H1 (cell line): Measurements from ENCODE around the gene MPHOSPH10. TPM values are rescaled to one million over a fixed set of nuclear protein-coding genes. Genes with fewer than 3 reads are reported as not detected.

Source experiments
- CTCF ChIA-PET: fragments of 300-600 bp; sonication (Branson Sonifier 250); formaldehyde crosslinking; loops from one replicate; lab custom pipeline; 2021; ENCODE audit not compliant: partially characterized antibody; lab: Charles Lee
- POLR2A ChIA-PET: fragments of 300-600 bp; sonication (Branson Sonifier 250); formaldehyde crosslinking; loops from one replicate; lab custom pipeline; 2021; ENCODE audit warnings: inconsistent platforms; ENCODE audit not compliant: partially characterized antibody; lab: Charles Lee
- DNase-seq, 2 experiments: peaks; one replicate each; pipeline versions ENCODE4 v3.0.0 to v3.0.0-alpha.2; 2010 to 2022; ENCODE audit warnings: low spot score in 2 of 2, low read depth in 1 of 2, mixed read lengths in 1 of 2
- FAIRE-seq: peaks from 2 replicates; lab custom pipeline; 2011; peaks lifted over from hg19 to GRCh38; lab: Jason Lieb, UNC
- H2AFZ ChIP-seq: 2 replicates; pipeline ENCODE4 v1.8.1; 2012; ENCODE audit warnings: low read length, inconsistent platforms
- H2AK5ac ChIP-seq: 2 replicates; pipeline ENCODE4 v1.6.1; 2013; ENCODE audit warnings: low read depth, low read length
- H2BK120ac ChIP-seq: replicated peaks from 2 replicates; pipeline ENCODE3; 2013; ENCODE audit warnings: low read depth, low read length, inconsistent platforms
- H2BK12ac ChIP-seq: 2 replicates; pipeline ENCODE4 v1.6.1; 2013; ENCODE audit warnings: low read depth, low read length
- H2BK15ac ChIP-seq: 2 replicates; pipeline ENCODE4 v1.6.1; 2013; ENCODE audit warnings: low read length
- H2BK20ac ChIP-seq: 2 replicates; pipeline ENCODE4 v1.6.1; 2013; ENCODE audit warnings: low read length
- H2BK5ac ChIP-seq: 2 replicates; pipeline ENCODE4 v1.6.1; 2013; ENCODE audit warnings: low read depth, low read length
- H3K14ac ChIP-seq: 2 replicates; pipeline ENCODE4 v1.6.1; 2013; ENCODE audit warnings: inconsistent platforms; ENCODE audit not compliant: insufficient read length
- H3K18ac ChIP-seq: 2 replicates; pipeline ENCODE4 v1.6.1; 2013; ENCODE audit warnings: low read length; ENCODE audit errors: extremely low read depth
- H3K23ac ChIP-seq: 2 replicates; pipeline ENCODE4 v1.6.1; 2013; ENCODE audit warnings: inconsistent platforms; ENCODE audit not compliant: insufficient read length
- H3K23me2 ChIP-seq: 2 replicates; pipeline ENCODE4 v1.6.1; 2013; ENCODE audit warnings: low read depth, low read length
- H3K27ac ChIP-seq: 2 replicates; pipeline ENCODE4 v1.6.1; 2011; ENCODE audit warnings: low read depth, low read length, inconsistent platforms
- H3K27me3 ChIP-seq, 4 experiments: replicated peaks in 1 of 4; 1 replicate in 1 of 4; 2 replicates in 3 of 4; pipeline versions ENCODE4 v1.6.1 to v1.8.1; 2011 to 2013; ENCODE audit warnings: low read length in 3 of 4, mild to moderate bottlenecking in 3 of 4, inconsistent platforms in 2 of 4, mixed read lengths in 2 of 4, moderate library complexity in 1 of 4; ENCODE audit not compliant: control insufficient read depth in 3 of 4, insufficient read depth in 3 of 4; ENCODE audit errors: extremely low read depth in 1 of 4
- H3K36me3 ChIP-seq, 4 experiments: 2 replicates each; pipeline versions ENCODE4 v1.6.1 to v1.8.1; 2011 to 2013; ENCODE audit warnings: mild to moderate bottlenecking in 4 of 4, low read length in 3 of 4, moderate library complexity in 2 of 4, control low read depth in 1 of 4, inconsistent platforms in 1 of 4; ENCODE audit not compliant: insufficient read depth in 4 of 4, control insufficient read depth in 2 of 4
- H3K4ac ChIP-seq: replicated peaks from 2 replicates; pipeline ENCODE3; 2013; ENCODE audit warnings: low read length, low read depth, mixed read lengths, inconsistent platforms; ENCODE audit not compliant: insufficient read length
- H3K4me1 ChIP-seq, 4 experiments: replicated peaks in 1 of 4; 1 replicate in 1 of 4; 2 replicates in 3 of 4; pipeline versions ENCODE4 v1.6.1 to v1.8.1; 2011 to 2013; ENCODE audit warnings: low read length in 3 of 4, inconsistent platforms in 2 of 4, mixed read lengths in 1 of 4; ENCODE audit not compliant: insufficient read depth in 4 of 4, control insufficient read depth in 3 of 4
- H3K4me2 ChIP-seq, 2 experiments: 2 replicates each; pipeline versions ENCODE4 v1.6.1 to v1.8.1; 2011 to 2013; ENCODE audit warnings: low read depth in 2 of 2, low read length in 2 of 2, control low read depth in 1 of 2, inconsistent platforms in 1 of 2, mild to moderate bottlenecking in 1 of 2; ENCODE audit not compliant: insufficient read depth in 1 of 2
- H3K4me3 ChIP-seq, 4 experiments: fragments of 200-600, 300-600 bp in 1 of 4; sonication (generic), shearing (Covaris generic), sonication (Bioruptor Twin) in 1 of 4; 2 replicates each; pipeline versions ENCODE4 v1.5.1 to v1.8.1; 2011 to 2016; ENCODE audit warnings: low read length in 4 of 4, low read depth in 3 of 4, control low read depth in 2 of 4, inconsistent platforms in 2 of 4, mild to moderate bottlenecking in 2 of 4, mixed read lengths in 1 of 4, moderate library complexity in 1 of 4; ENCODE audit not compliant: insufficient read depth in 2 of 4; ENCODE audit errors: extremely low read depth in 1 of 4
- H3K56ac ChIP-seq: replicated peaks from 2 replicates; pipeline ENCODE3; 2013; ENCODE audit warnings: low read depth, mild to moderate bottlenecking, mixed read lengths, low read length, inconsistent platforms; ENCODE audit not compliant: insufficient read length
- H3K79me1 ChIP-seq: 2 replicates; pipeline ENCODE4 v1.6.1; 2013; ENCODE audit warnings: low read depth, low read length, control low read depth
- H3K79me2 ChIP-seq, 2 experiments: 2 replicates each; pipeline versions ENCODE4 v1.6.1 to v1.8.1; 2012 to 2013; ENCODE audit warnings: low read length in 2 of 2, mild to moderate bottlenecking in 2 of 2, inconsistent platforms in 1 of 2; ENCODE audit not compliant: insufficient read depth in 2 of 2, control insufficient read depth in 1 of 2
- H3K9ac ChIP-seq, 4 experiments: replicated peaks in 1 of 4; 1 replicate in 1 of 4; 2 replicates in 3 of 4; pipeline versions ENCODE4 v1.6.1 to v1.8.1; 2011 to 2013; ENCODE audit warnings: low read depth in 3 of 4, low read length in 3 of 4, control low read depth in 2 of 4, mild to moderate bottlenecking in 2 of 4, moderate library complexity in 2 of 4, inconsistent platforms in 1 of 4; ENCODE audit errors: extremely low read depth in 1 of 4
- H3K9me3 ChIP-seq, 2 experiments: 2 replicates each; pipeline versions ENCODE4 v1.6.1 to v1.8.1; 2012 to 2013; ENCODE audit warnings: mild to moderate bottlenecking in 2 of 2, moderate library complexity in 2 of 2, control low read depth in 1 of 2, inconsistent platforms in 1 of 2, low read depth in 1 of 2, low read length in 1 of 2, mixed read lengths in 1 of 2; ENCODE audit not compliant: insufficient read depth in 2 of 2
- H4K20me1 ChIP-seq, 2 experiments: replicated peaks in 1 of 2; 2 replicates each; pipeline versions ENCODE3 to v1.8.1; 2011 to 2013; ENCODE audit warnings: inconsistent platforms in 2 of 2, low read length in 2 of 2, mild to moderate bottlenecking in 1 of 2; ENCODE audit not compliant: insufficient read depth in 2 of 2, control insufficient read depth in 1 of 2
- H4K5ac ChIP-seq: 2 replicates; pipeline ENCODE4 v1.6.1; 2013; ENCODE audit warnings: low read length, low read depth, mixed read lengths, inconsistent platforms; ENCODE audit not compliant: insufficient read length
- H4K8ac ChIP-seq: 2 replicates; pipeline ENCODE4 v1.8.0; 2013; ENCODE audit warnings: mild to moderate bottlenecking, moderate library complexity, low read length, inconsistent platforms; ENCODE audit not compliant: insufficient read depth; ENCODE audit errors: extremely low read depth
- H4K91ac ChIP-seq: replicated peaks from 2 replicates; pipeline ENCODE3; 2013; ENCODE audit warnings: low read length, mixed read lengths, inconsistent platforms; ENCODE audit not compliant: insufficient read length
- BCL11A ChIP-seq, 2 experiments: IDR thresholded peaks; one replicate each; pipeline ENCODE4 v1.6.1; 2011; ENCODE audit warnings: low read depth in 2 of 2, low read length in 2 of 2, mild to moderate bottlenecking in 2 of 2
- CEBPB ChIP-seq: IDR thresholded peaks from 2 replicates; pipeline ENCODE4 v1.6.1; 2012; ENCODE audit warnings: low read depth, low read length
- RBBP5 ChIP-seq: IDR thresholded peaks from 2 replicates; pipeline ENCODE4 v1.7.1; 2012; ENCODE audit warnings: low read depth, mild to moderate bottlenecking, inconsistent platforms, low read length, moderate library complexity, borderline replicate concordance
- TAF7 ChIP-seq: optimal IDR thresholded peaks from 2 replicates; pipeline ENCODE3; 2011; ENCODE audit warnings: low read depth, mild to moderate bottlenecking, inconsistent platforms, low read length, moderate library complexity, borderline replicate concordance
- TCF12 ChIP-seq: IDR thresholded peaks from 2 replicates; pipeline ENCODE4 v1.6.1; 2011; ENCODE audit warnings: low read depth, mild to moderate bottlenecking, low read length
- WGBS, 2 experiments: shearing (Covaris generic) in 1 of 2; methylation state at CpG; one replicate each; pipeline versions ENCODE4 v1.1.6 to v1.1.7; 2013 to 2015; ENCODE audit warnings: low lambda C conversion rate in 2 of 2, mixed read lengths in 2 of 2, inconsistent platforms in 1 of 2, low coverage in 1 of 2, missing lambda C conversion rate in 1 of 2; ENCODE audit not compliant: insufficient replicate concordance in 2 of 2, insufficient coverage in 1 of 2, insufficient read length in 1 of 2; ENCODE audit errors: extremely low coverage in 1 of 2, missing lambda C conversion rate in 1 of 2; 5-methylcytosine and 5-hydroxymethylcytosine counted together
- polyA plus RNA-seq, 7 experiments: library from polyadenylated mRNA; depleted of rRNA in 3 of 7; stranded (reverse) in 5 of 7; unstranded in 2 of 7; fragments of >200 nt in 5 of 7; fragments of 200-250 nt in 2 of 7; gene quantifications; 1 replicate in 5 of 7; 2 replicates in 1 of 7; 4 replicates in 1 of 7; pipeline versions ENCODE4 v1.2.1 to v1.2.3, GENCODE V29; 2011 to 2013; ENCODE audit warnings: missing spikeins in 2 of 7, mixed read lengths in 2 of 7
- total RNA-seq: library from RNA; stranded (reverse); fragmentation: NEBNext Ultra II Directional; extraction: Animal tissue kit (Norgen Biotek cat#: 25700); gene quantifications from 2 replicates; pipeline ENCODE4 v1.2.1, GENCODE V29; 2021

MPHOSPH10 gene
- total and polyA plus RNA-seq, 2 of the 8 experiments (the other 6 are each of a cell fraction or from before 2014, with no cell fraction given) = 4.5 to 39.1 TPM

GRCh38 chr2:71154279-71154678 lies 23.8 kb downstream of the MPHOSPH10 start:
- Histone ChIP-seq H3K79me1 (no peaks in the 10 kb centered on the region), H3K27me3 (no peaks in the 10 kb centered on the region; a peak in 1 of 7 replicates), H2AFZ (no peak overlapping the region), H3K23me2 (no peaks in the 10 kb centered on the region), H4K20me1 (peaks cover 0 to 3% of the 10 kb centered on the region in 2 experiments), H3K9me3 (no peaks in the 10 kb centered on the region), H3K79me2 (no peaks in the 10 kb centered on the region), H2BK120ac (no peak overlapping the region), H3K4me3 (no peak overlapping the region), H3K4me2 (no peak overlapping the region), H2BK12ac (no peak overlapping the region), H3K4me1 (peaks cover 0 to 2% (median 0%) of the 10 kb centered on the region in 4 experiments; a peak in 3 of 7 replicates), H2BK20ac (no peak overlapping the region), H2AK5ac (no peak overlapping the region), H2BK15ac (no peak overlapping the region), H3K27ac (no peak overlapping the region), H2BK5ac (no peak overlapping the region), H4K5ac (no peak overlapping the region), H3K56ac (no peak overlapping the region), H4K91ac (no peak overlapping the region), H3K9ac (no peak overlapping the region), H3K36me3 (peaks cover under 1 to 12% (median 4%) of the 10 kb centered on the region in 4 experiments; a peak in 6 of 8 replicates), H3K23ac (no peak overlapping the region), H4K8ac (no peak overlapping the region), H3K18ac (no peak overlapping the region), H3K14ac (no peak overlapping the region), H3K4ac (no peak overlapping the region)
- ChIA-PET CTCF (interaction anchor here (0.7 to 4.3 kb wide), 19 partner anchors 17 to 403 kb away, joined by 3 to 21 read pairs (median 4); partner anchors contain the start of gene ZNF638), POLR2A (interaction anchor here (1.3 kb wide), 1 partner anchor 178 kb away, joined by 5 read pairs; the partner anchor contains the start of gene ZNF638)
- DNase-seq (no peak), FAIRE-seq (no peak)
- 77% methylated on average over 8 of the region's 8 CpGs; no CpG with 5 or more reads in 1 of the 2 experiments for WGBS, 2 experiments
- TF ChIP-seq TAF7 (no peak), BCL11A (IDR thresholded peaks at IDR 0.05; ENCODE audit: low read depth in 2 of 2, low read length in 2 of 2) (no peak), CEBPB (no peak), TCF12 (no peak), RBBP5 (no peak)
